HG03460 (cell line): Measurements from ENCODE around the gene SPATS2L.

Experiments
- ATAC-seq: cut with Tn5 transposase; IDR thresholded peaks from one replicate; pipeline ENCODE4 v1.9.1; 2021; ENCODE audit not compliant: unreplicated experiment

SPATS2L gene

GRCh38 chr2:200490001-200490400 is 183.5 kb downstream of the SPATS2L start:
- no peak for ATAC-seq

DNA sequence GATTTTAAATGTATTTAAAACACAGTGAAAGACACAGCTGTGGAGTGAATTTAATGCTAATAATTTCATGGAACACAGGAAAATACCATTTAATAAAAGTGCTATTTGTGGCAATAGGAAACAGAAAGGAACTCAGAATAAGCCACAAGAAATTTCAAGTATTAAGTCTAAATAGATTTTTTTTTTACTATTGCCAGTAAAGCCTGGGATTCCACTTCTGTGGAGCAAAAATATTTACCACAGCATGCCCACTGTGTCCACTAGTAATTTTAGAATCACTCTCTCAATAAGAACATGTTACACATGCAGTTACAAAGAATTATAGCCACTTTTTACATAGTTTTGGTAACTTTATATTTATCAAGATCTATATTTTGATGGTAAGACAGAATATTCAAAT is 186.2 kb downstream of the SPATS2L start:
- no peak for ATAC-seq

GRCh38 chr2:200494048-200494447 is 187.6 kb downstream of the SPATS2L start:
- ATAC-seq: no peak

DNA sequence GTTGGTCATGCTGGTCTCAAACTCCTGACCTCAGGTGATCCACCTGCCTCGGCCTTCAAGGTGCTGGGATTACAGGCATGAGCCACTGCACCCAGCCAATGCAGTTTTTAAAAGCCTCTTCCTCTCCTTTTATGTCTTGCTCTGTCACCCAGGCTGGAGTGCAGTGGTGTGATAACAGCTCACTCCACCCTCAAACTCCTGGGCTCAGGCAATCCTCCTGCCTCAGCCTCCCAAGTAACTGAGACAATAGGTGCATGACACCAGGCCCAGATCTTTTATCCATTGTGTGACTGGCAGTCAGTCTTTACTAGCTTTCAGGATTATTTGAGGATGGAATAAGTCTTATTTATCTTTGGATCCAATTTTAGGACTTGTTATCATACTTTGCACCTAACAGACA is 190.2 kb downstream of the SPATS2L start:
- ATAC-seq: no peak

GRCh38 chr2:200498402-200499162 is 192.1 kb downstream of the SPATS2L start:
- ATAC-seq: no peak

DNA sequence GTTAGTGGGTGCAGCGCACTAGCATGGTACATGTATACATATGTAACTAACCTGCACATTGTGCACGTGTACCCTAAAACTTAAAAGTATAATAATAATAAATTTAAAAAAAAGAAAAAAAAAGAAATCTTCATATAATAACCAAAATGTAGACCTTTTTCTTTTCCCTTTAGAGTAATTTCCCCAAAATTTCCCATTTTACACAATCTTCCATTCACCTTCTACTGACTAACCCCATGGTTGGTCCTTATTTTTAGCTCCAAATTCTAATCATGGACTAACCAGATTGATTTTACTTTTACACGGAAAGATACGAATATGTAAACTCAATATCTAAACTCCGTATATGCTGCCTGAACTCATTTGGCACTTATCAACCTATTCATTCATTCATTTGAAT is 195.7 kb downstream of the SPATS2L start:
- no peak for ATAC-seq

DNA sequence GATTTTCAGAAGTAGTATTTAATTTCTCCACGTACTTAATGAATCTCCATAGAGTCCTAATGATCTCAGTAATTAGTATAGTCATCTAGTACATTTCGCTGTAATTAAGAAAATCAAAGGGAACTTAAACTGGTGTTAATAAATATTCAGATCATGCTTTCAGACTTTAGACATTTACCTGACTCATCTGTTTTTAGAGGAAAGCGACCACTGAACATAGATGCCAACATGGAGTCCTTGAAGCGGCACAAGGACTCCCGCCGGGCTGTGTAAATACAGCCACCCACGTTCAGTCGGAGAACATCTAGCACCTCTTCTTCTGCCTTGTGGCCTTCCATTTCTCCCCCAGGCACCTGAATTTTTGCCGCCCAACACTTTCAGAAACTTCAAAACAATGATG is 200.2 kb downstream of the SPATS2L start:
- no peak for ATAC-seq

GRCh38 chr2:200507179-200507578 is 200.7 kb downstream of the SPATS2L start:
- no peak for ATAC-seq

GRCh38 chr2:200509235-200509611 is 202.7 kb downstream of the SPATS2L start:
- no peak for ATAC-seq

DNA sequence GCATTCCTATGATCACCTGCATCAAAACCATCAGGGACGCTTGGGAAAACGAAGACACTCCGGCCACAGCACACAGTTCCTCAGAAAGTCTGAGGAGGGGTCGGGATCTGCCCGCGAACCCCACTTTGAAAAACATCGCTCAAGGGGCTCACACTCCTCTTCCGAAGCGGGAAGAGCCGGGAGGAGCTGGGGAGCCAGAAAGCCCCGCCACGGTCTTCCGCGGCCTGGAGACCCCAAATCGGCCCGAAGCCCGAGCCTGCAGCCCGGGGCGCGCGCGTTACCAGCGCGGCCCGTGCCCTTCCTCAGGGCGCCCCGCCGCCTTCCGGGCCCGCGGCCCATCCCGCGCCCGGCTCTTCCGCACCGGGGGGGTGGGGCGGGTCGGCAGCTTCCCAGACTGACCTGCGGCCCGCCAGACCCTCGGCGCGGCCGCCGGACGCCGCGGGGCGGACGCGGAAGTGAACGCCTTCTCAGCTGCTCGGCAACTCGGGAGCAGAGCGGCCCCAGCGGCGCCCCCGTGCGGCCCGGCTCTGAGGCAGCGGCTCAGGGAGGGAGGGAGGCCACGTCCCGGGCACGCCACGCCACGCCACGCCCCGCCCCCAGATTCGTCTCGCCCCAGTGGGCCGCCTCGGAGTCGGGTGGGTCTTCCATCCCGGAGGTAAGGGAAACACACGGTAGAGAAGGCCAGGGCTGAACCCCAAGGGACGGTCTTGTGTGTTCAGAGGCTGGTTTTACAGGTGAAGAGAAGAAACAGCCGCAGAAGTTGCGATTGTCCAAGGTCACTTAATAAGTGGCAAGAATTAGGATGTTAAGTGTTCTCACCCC is 203.3 kb downstream of the SPATS2L start, which contains the start of gene KCTD18:
TSS of gene KCTD18 (minus strand) at position 457 of the 822 bp plus-strand sequence. CDS start 3,052 bp downstream, outside the sequence.
- peak; percentile 98 for ATAC-seq

DNA sequence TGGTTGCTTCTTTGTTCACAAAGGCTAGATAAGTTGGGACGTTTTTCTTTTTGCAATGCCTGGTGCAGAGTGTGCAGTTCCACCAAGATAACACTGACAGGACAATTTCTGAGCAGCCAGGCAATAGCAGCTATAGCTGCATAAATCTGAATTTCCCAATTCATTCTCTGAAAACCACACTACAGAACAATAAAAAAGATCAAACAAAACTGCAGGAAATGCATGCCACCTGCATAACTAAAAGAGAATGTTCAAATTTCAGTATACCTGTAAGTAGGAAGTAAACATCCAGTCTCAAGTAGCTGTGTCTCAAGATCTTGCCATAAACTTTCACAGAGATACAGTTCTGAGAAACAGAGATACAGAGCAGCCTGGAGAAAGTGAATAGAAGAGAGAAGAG is 208.7 kb downstream of the SPATS2L start:
- ATAC-seq: no peak

DNA sequence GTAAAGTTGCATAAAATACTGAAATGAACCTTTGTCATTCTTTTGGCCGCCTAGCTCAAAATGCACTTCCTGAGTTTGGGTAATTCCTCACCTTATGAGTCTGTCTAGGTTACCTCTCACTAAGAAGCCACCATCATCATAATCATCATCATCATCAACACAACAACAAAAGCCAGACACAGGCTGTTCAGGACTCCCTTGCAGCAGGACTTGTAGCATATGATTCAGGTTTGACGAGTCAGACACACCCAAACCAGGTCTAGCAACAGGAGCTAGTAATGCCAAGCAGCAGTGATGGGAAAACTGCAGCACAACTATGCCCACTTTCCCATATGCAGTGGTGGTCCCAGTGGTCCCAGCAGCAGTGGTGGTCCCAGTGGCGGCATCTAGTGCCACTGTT is 216.7 kb downstream of the SPATS2L start:
- no peak for ATAC-seq

- no peak for ATAC-seq
These were observed 217.1 kb downstream of the SPATS2L start for GRCh38 chr2:200523604-200524003.

DNA sequence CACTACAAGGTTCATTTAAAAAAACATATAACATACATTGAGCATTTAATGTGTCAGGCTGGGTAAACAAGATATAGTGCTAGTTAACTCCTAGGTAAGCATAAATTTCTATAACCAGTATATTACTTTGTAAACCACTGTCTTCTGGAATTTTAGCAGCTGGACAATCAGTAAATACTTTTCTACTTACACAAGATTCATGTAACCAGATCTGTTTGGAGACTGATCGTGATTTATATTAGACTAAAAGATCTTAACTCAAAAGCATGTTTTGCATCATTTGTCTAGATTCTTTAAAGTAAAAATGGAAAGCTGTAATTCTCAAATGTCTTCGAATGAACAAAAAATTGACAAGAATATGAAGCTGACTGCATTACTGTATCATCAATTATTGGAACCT is 218.6 kb downstream of the SPATS2L start:
- no peak for ATAC-seq

DNA sequence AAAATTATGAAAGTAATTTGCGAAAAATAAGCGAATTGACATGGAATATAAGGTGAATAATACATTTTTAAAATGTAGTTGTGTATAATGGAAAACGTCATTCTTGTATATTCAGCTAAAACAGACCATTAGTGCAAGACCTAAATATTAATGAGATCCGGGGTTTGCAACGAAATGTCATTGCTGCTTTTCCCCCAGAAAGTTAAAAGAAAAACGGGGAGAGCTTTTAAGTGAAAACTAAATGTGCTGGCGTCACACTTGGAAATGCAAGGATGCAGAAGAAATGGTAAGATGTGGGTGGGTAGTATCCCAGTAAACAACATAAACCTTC is 219.0 kb downstream of the SPATS2L start:
- ATAC-seq: no peak

DNA sequence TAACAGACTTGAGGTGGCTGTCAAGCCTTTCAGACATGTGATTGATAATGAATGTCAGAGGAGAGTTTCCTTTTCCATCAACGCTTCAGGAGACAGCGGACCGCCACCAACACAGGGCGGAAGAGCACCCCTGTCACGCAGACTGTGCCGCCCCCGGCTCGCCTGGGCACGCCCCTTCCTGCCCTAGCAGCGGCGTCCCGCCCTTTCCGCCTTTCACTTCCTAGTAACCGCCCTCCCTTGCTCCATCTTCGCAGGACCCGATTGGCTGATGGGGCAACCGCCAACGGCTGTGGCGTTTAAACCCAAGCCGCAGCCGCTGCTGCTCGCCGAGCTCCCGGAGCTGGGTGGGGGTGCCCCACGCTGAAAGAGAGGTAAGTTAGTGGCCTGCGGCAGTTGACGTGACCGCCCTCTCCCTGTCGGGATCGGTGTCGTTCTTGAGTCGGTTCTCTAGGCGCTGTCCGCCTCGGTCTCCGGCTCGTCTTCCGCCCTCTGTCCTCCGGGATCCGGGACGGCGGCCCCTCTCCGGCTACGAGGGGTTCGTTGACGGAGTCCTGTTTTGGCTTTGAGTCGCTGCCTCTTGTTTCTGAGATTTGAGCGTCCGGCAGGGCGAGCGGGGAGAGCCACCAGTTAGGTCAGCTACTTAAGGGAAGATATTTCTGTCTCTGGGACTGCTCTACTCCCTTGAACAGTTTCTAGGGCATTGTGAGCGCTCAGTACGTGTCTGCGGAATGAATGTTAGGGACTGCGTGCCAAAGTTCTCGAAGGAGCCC is 219.6 kb downstream of the SPATS2L start, which contains the start of gene SGO2:
TSS of gene SGO2 (plus strand) at position 326 of the 770 bp plus-strand sequence. CDS start 6,769 bp downstream, outside the sequence.
- ATAC-seq: peak; percentile 99

DNA sequence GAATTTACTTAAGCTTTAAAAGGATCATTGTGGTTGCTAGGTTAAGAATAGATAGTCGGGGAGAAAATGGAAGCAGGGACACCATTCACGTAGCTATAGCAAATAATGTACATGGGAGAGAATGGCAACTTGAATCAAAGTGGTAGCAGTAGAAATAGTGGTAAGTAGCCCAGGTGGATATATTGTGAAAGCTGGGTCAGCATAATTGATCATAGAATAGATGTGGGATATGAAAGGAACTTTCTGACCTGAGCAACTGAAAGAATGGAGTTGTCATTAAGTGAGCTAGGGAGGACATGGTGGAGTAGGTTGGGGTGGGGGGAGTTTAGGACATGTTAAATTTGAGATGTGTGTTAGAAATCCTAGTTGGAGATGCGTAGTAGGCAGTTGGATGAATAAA is 221.7 kb downstream of the SPATS2L start:
- no peak for ATAC-seq
